ENCODE measurements around the gene OLFML2A. TPM values are rescaled to one million over a fixed set of nuclear protein-coding genes. Genes with fewer than 3 reads are reported as not detected.
A peak's percentile ranks its signal among the peaks of the same experiment; 100 is the strongest.
"Not testable (repeated sequence)": the region's sequence is repeated elsewhere in the genome, so short reads cannot be mapped to it uniquely, and the experiment has no call there.

Gene OLFML2A
- total RNA-seq, 6 experiments from 2014 or later, result 0.30 to 0.88 (median 0.36) TPM

- peak overlapping the region; percentile 82 for H3K4me3 Mint-ChIP-seq
- H3K27ac Mint-ChIP-seq, result no peak overlapping the region
- peaks cover 27% of the 10 kb centered on the region for H3K4me1 Mint-ChIP-seq (ENCODE audit: low read depth)
- peaks cover 28% of the 10 kb centered on the region for H3K27me3 Mint-ChIP-seq (ENCODE audit: insufficient read depth)
- TF ChIP-seq CTCF (IDR thresholded peaks at IDR 0.05), result no peak
- H3K36me3 Mint-ChIP-seq (ENCODE audit: low read depth), result no peaks in the 10 kb centered on the region
- no peaks in the 10 kb centered on the region for H3K9me3 Mint-ChIP-seq
- no peak for DNase-seq
These were observed 7.2 kb upstream of the OLFML2A start for GRCh38 chr9:124769549-124770358.

- Mint-ChIP-seq H3K4me3 (peak overlapping the region; percentile 82), H3K27ac (no peak overlapping the region), H3K27me3 (ENCODE audit: insufficient read depth) (peaks cover 24% of the 10 kb centered on the region), H3K4me1 (ENCODE audit: low read depth) (peaks cover 27% of the 10 kb centered on the region), H3K36me3 (ENCODE audit: low read depth) (no peaks in the 10 kb centered on the region), H3K9me3 (no peaks in the 10 kb centered on the region)
- DNase-seq, result no peak
- no peak for TF ChIP-seq CTCF (IDR thresholded peaks at IDR 0.05)
These were observed 6.4 kb upstream of the OLFML2A start for GRCh38 chr9:124770359-124771020.

GRCh38 chr9:124771021-124771866 lies 5.7 kb upstream of the OLFML2A start, which contains the start of gene NR6A1:
TSS of gene NR6A1 (minus strand) at chr9:124771311.
- Mint-ChIP-seq H3K4me1 (ENCODE audit: low read depth) (peaks cover 30% of the 10 kb centered on the region), H3K9me3 (no peaks in the 10 kb centered on the region), H3K36me3 (ENCODE audit: low read depth) (no peaks in the 10 kb centered on the region), H3K4me3 (peak within 1 kb of the TSS; percentile 86), H3K27ac (peak within 1 kb of the TSS; percentile 97), H3K27me3 (ENCODE audit: insufficient read depth) (peaks cover 29% of the 10 kb centered on the region)
- DNase-seq, result peak; percentile 92
- TF ChIP-seq CTCF (IDR thresholded peaks at IDR 0.05), result peak; percentile 66

- peak; percentile 24 for DNase-seq
- H3K4me3 Mint-ChIP-seq, result peak overlapping the region; percentile 86
- peaks cover 35% of the 10 kb centered on the region for H3K4me1 Mint-ChIP-seq (ENCODE audit: low read depth)
- H3K27ac Mint-ChIP-seq, result peak overlapping the region; percentile 97
- no peaks in the 10 kb centered on the region for H3K36me3 Mint-ChIP-seq (ENCODE audit: low read depth)
- peak; percentile 99 for TF ChIP-seq CTCF (IDR thresholded peaks at IDR 0.05)
- no peaks in the 10 kb centered on the region for H3K9me3 Mint-ChIP-seq
- peaks cover 33% of the 10 kb centered on the region for H3K27me3 Mint-ChIP-seq (ENCODE audit: insufficient read depth)
These were observed 4.9 kb upstream of the OLFML2A start for GRCh38 chr9:124771867-124772679.

- H3K27me3 Mint-ChIP-seq (ENCODE audit: insufficient read depth), result peaks cover 33% of the 10 kb centered on the region
- H3K4me1 Mint-ChIP-seq (ENCODE audit: low read depth), result peaks cover 35% of the 10 kb centered on the region
- not testable (repeated sequence) for DNase-seq; H3K27ac Mint-ChIP-seq; H3K36me3 Mint-ChIP-seq (ENCODE audit: low read depth); H3K9me3 Mint-ChIP-seq
- H3K4me3 Mint-ChIP-seq, result peak overlapping the region; percentile 86
These were observed 4.1 kb upstream of the OLFML2A start for GRCh38 chr9:124772877-124773276.
